ENCODE data around the gene FOXRED2. TPM values are rescaled to one million over a fixed set of nuclear protein-coding genes. Genes with fewer than 3 reads are reported as not detected.

FOXRED2 gene
- total RNA-seq, 4 donors from 2014 or later: 0.29 to 24.7 (median 9.5) TPM

GRCh38 chr22:36549033-36549432, 42.2 kb upstream of the FOXRED2 start:
- Histone ChIP-seq H3K27me3 (no peaks in the 10 kb centered on the region), H3K9me3 (no peaks in the 10 kb centered on the region), H3K27ac (no peak overlapping the region), H3K4me3 (no peak overlapping the region), H3K4me1 (no peaks in the 10 kb centered on the region), H3K36me3 (no peaks in the 10 kb centered on the region)
- DNase-seq: no peak
- TF ChIP-seq POLR2A (IDR thresholded peaks at IDR 0.05) (no peak), CTCF (IDR thresholded peaks at IDR 0.05) (no peak)
- intact Hi-C loops (cut with DNase I; ENCODE audit: low total_unique reads): no loop called here

GRCh38 chr22:36548606-36549005, 41.8 kb upstream of the FOXRED2 start:
- Histone ChIP-seq H3K4me1 (no peaks in the 10 kb centered on the region), H3K27me3 (no peaks in the 10 kb centered on the region), H3K4me3 (no peak overlapping the region), H3K9me3 (no peaks in the 10 kb centered on the region), H3K36me3 (no peaks in the 10 kb centered on the region), H3K27ac (no peak overlapping the region)
- TF ChIP-seq CTCF (IDR thresholded peaks at IDR 0.05) (no peak), POLR2A (IDR thresholded peaks at IDR 0.05) (no peak)
- no peak for DNase-seq
- intact Hi-C loops (cut with DNase I; ENCODE audit: low total_unique reads): no loop called here

GRCh38 chr22:36546932-36547331, 40.1 kb upstream of the FOXRED2 start:
- Histone ChIP-seq H3K4me3 (no peak overlapping the region), H3K27me3 (no peaks in the 10 kb centered on the region)

GRCh38 chr22:36546092-36546804, 39.4 kb upstream of the FOXRED2 start:
- intact Hi-C loops (cut with DNase I; ENCODE audit: low total_unique reads): no loop called here
- Histone ChIP-seq H3K27ac (no peak overlapping the region), H3K36me3 (no peaks in the 10 kb centered on the region), H3K9me3 (no peaks in the 10 kb centered on the region), H3K27me3 (no peaks in the 10 kb centered on the region), H3K4me3 (no peak overlapping the region), H3K4me1 (no peaks in the 10 kb centered on the region)
- TF ChIP-seq CTCF (IDR thresholded peaks at IDR 0.05) (peak in 3 of 4 experiments; percentile 15 to 22 (median 15)), POLR2A (IDR thresholded peaks at IDR 0.05) (no peak)
- no peak for DNase-seq

More at GRCh38 chr22:36546932-36547331, 40.1 kb upstream of the FOXRED2 start:
- Histone ChIP-seq H3K27ac (no peak overlapping the region), H3K36me3 (no peaks in the 10 kb centered on the region), H3K4me1 (no peaks in the 10 kb centered on the region), H3K9me3 (no peaks in the 10 kb centered on the region)
- TF ChIP-seq POLR2A (IDR thresholded peaks at IDR 0.05) (no peak), CTCF (IDR thresholded peaks at IDR 0.05) (no peak)
- intact Hi-C loops (cut with DNase I; ENCODE audit: low total_unique reads): no loop called here
- no peak for DNase-seq

DNA sequence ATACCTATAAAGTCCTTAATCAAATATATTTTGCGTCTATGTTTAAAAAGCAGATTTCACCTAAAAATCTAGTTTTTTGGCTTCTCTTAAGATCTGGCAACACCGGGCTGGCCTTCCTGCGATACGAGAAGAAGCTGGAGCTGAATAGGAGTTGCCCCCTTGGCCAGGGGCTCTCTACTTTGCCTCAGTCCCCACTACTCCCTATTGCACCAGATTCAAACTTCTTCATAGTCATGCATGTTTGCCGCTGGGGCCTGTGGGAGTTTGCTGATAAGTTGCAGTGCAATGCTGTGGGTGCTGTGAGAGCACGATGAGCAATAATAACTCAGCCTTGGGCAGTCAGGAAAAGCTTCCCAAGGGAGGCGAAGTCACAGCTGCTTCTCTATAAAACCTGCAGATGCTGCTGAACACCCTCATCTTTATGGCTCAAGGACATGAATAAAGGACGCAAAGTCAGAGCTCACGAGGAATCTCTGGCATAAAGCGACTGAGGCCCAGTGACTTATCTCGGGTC, 37.3 kb upstream of the FOXRED2 start:
- Histone ChIP-seq H3K4me1 (no peaks in the 10 kb centered on the region), H3K27me3 (no peaks in the 10 kb centered on the region), H3K27ac (no peak overlapping the region), H3K9me3 (no peaks in the 10 kb centered on the region), H3K4me3 (no peak overlapping the region), H3K36me3 (no peaks in the 10 kb centered on the region)
- no peak for TF ChIP-seq CTCF (IDR thresholded peaks at IDR 0.05)
- TF ChIP-seq POLR2A (IDR thresholded peaks at IDR 0.05): no peak
- DNase-seq: no peak
- intact Hi-C loops (cut with DNase I; ENCODE audit: low total_unique reads): no loop called here
